DND-41 (cell line): ENCODE measurements around the gene EFCC1.

Experiments
- ATAC-seq: fragments of 200-7000 bp; cut with Tn5 transposase; 3 replicates; pipeline ENCODE4 v1.9.1; 2021; ENCODE audit warnings: low read depth; ENCODE audit not compliant: insufficient read depth
- DNase-seq: peaks from one replicate; pipeline ENCODE4 v3.0.0-alpha.2; 2020
- H2AFZ ChIP-seq: 2 replicates; pipeline ENCODE4 v1.6.0; 2012; ENCODE audit warnings: low read depth, low read length
- H3K27ac ChIP-seq: 2 replicates; pipeline ENCODE4 v1.5.1; 2012; ENCODE audit warnings: low read length, inconsistent platforms
- H3K27me3 ChIP-seq: fragments of 200-600 bp; sonication (generic); 2 replicates; pipeline ENCODE4 v1.6.0; 2012; ENCODE audit warnings: low read length, mild to moderate bottlenecking, inconsistent platforms; ENCODE audit not compliant: insufficient read depth, poor library complexity
- H3K36me3 ChIP-seq: 2 replicates; pipeline ENCODE4 v1.5.1; 2012; ENCODE audit warnings: low read length, inconsistent platforms; ENCODE audit not compliant: insufficient read depth
- H3K4me1 ChIP-seq: 2 replicates; pipeline ENCODE4 v1.5.1; 2012; ENCODE audit warnings: mild to moderate bottlenecking, low read length; ENCODE audit not compliant: insufficient read depth
- H3K4me2 ChIP-seq: 2 replicates; pipeline ENCODE4 v1.6.0; 2012; ENCODE audit warnings: mild to moderate bottlenecking, moderate library complexity, low read length, inconsistent platforms; ENCODE audit not compliant: insufficient read depth
- H3K4me3 ChIP-seq, 2 experiments: fragments of 200-600 bp in 1 of 2; shearing (Covaris generic) in 1 of 2; 2 replicates each; pipeline ENCODE4 v1.5.1; 2012 to 2016; ENCODE audit warnings: inconsistent platforms in 2 of 2, low read length in 2 of 2, mild to moderate bottlenecking in 2 of 2, low read depth in 1 of 2, moderate library complexity in 1 of 2
- H3K79me2 ChIP-seq: 2 replicates; pipeline ENCODE4 v1.6.0; 2012; ENCODE audit warnings: low read length, inconsistent platforms; ENCODE audit not compliant: insufficient read depth
- H3K9ac ChIP-seq: 2 replicates; pipeline ENCODE4 v1.6.0; 2012; ENCODE audit warnings: low read depth, mild to moderate bottlenecking, inconsistent platforms, low read length, moderate library complexity
- H3K9me3 ChIP-seq: 2 replicates; pipeline ENCODE4 v1.5.1; 2012; ENCODE audit warnings: low read length, moderate library complexity, mild to moderate bottlenecking, inconsistent platforms; ENCODE audit not compliant: insufficient read depth, severe bottlenecking
- H4K20me1 ChIP-seq: 2 replicates; pipeline ENCODE4 v1.6.0; 2012; ENCODE audit warnings: low read length; ENCODE audit not compliant: insufficient read depth
- CTCF ChIP-seq: IDR thresholded peaks from 2 replicates; pipeline ENCODE4 v1.5.1; 2012; ENCODE audit warnings: borderline replicate concordance, low read length, moderate library complexity, mild to moderate bottlenecking; ENCODE audit not compliant: poor library complexity, severe bottlenecking; ENCODE audit errors: extremely low read depth
- EZH2 ChIP-seq: IDR thresholded peaks from 3 replicates; pipeline ENCODE4 v1.6.1; 2012; ENCODE audit warnings: borderline replicate concordance, low read depth, mild to moderate bottlenecking, moderate library complexity, low read length, inconsistent platforms; ENCODE audit not compliant: severe bottlenecking

The EFCC1 gene

DNA sequence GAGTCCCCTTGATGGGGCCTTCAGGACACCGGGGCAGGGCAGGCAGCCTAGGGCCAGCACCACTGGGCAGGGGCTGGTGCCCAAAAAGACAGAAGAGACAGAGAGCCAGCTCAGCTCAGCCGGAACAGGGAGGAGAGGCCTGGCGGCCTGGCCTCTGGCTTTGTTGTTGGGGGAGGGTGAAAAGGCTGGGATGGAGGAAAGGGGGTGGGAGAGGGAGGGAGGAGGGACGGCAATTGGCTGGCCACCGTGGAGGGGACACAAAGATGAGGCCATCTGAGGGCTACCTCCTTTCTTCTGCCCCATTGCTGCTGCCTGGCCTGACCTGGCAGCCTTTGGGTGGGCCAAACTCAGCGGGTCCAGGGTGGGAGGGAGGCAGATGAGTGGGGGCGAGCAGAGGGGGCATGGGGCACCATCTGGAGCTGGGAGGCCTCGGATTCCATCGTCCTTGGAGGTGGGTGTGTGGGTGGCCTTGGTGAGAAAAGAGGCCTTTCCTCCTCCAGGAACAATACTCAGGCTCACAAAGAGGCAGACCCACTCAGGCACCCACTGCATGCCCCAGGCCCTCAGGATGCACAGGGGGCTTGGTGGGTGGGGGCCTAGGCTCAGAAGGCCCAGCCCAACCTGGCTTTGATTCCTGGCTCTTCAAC is 9.3 kb downstream of the EFCC1 start:
- Histone ChIP-seq H3K4me2 (no peak overlapping the region), H3K4me1 (peaks cover 9% of the 10 kb centered on the region), H3K27ac (no peak overlapping the region), H3K9ac (no peak overlapping the region), H3K9me3 (no peaks in the 10 kb centered on the region), H4K20me1 (no peaks in the 10 kb centered on the region), H3K27me3 (no peaks in the 10 kb centered on the region), H3K4me3 (no peak overlapping the region), H3K79me2 (no peaks in the 10 kb centered on the region), H3K36me3 (no peaks in the 10 kb centered on the region), H2AFZ (no peak overlapping the region)
- ATAC-seq (no peak), DNase-seq (no peak)
- TF ChIP-seq CTCF (no peak), EZH2 (no peak)

- DNase-seq (no peak), ATAC-seq (no peak)
- Histone ChIP-seq H3K4me3 (no peak overlapping the region), H3K9me3 (no peaks in the 10 kb centered on the region), H2AFZ (no peak overlapping the region), H3K4me2 (no peak overlapping the region), H3K9ac (no peak overlapping the region), H3K27ac (no peak overlapping the region), H3K27me3 (no peaks in the 10 kb centered on the region), H3K4me1 (peaks cover 23% of the 10 kb centered on the region), H4K20me1 (no peaks in the 10 kb centered on the region), H3K36me3 (no peaks in the 10 kb centered on the region), H3K79me2 (no peaks in the 10 kb centered on the region)
- TF ChIP-seq CTCF (no peak), EZH2 (no peak)
These were observed 12.4 kb downstream of the EFCC1 start for GRCh38 chr3:129013491-129013891.

DNA sequence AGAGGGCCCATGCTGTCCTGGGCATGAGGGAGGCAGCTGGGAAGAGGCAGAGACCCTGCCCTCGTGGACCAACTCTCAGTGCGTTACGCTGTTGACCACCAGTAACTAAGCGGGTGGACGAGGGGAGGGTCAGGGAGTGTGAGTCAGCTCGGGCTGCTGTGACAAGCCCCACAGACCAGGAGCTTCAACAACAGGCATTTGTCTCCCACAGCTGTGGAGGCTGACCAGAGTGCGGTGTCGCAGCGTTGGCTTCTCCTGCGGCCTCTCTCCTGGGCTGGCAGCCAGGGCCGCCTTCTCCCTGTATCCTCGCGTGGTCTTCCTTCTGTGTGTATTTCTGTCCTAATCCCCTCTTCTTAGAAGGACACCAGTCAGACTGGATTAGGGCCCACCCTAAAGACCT is 13.0 kb downstream of the EFCC1 start:
- no peaks in the 10 kb centered on the region for H4K20me1 ChIP-seq
- H3K4me2 ChIP-seq = no peak overlapping the region
- ATAC-seq (no peak), DNase-seq (no peak)
- H3K36me3 ChIP-seq = no peaks in the 10 kb centered on the region
- no peaks in the 10 kb centered on the region for H3K79me2 ChIP-seq
- no peaks in the 10 kb centered on the region for H3K27me3 ChIP-seq
- H3K4me1 ChIP-seq = peaks cover 23% of the 10 kb centered on the region
- TF ChIP-seq EZH2 (no peak), CTCF (no peak)
- 0 out of 2 replicates have a peak overlapping the region, but pooled peaks have one; percentile 78 for H3K27ac ChIP-seq
- H2AFZ ChIP-seq = no peak overlapping the region
- H3K9me3 ChIP-seq = no peaks in the 10 kb centered on the region
- H3K9ac ChIP-seq = no peak overlapping the region
- no peak overlapping the region for H3K4me3 ChIP-seq

- Histone ChIP-seq H3K9ac (peak overlapping the region; percentile 51), H3K4me2 (no peak overlapping the region), H3K27ac (peak overlapping the region; percentile 78), H3K4me1 (peaks cover 23% of the 10 kb centered on the region), H3K36me3 (no peaks in the 10 kb centered on the region), H3K27me3 (no peaks in the 10 kb centered on the region), H3K79me2 (no peaks in the 10 kb centered on the region), H3K9me3 (no peaks in the 10 kb centered on the region), H4K20me1 (no peaks in the 10 kb centered on the region), H3K4me3 (no peak overlapping the region), H2AFZ (peak overlapping the region; percentile 79)
- TF ChIP-seq CTCF (no peak), EZH2 (no peak)
- ATAC-seq (no peak), DNase-seq (no peak)
These were observed 13.8 kb downstream of the EFCC1 start for GRCh38 chr3:129014793-129015345.
